B cell (primary cell): ENCODE data around the gene B3GNT9.

Source experiments
- EZH2 ChIP-seq: IDR thresholded peaks from 2 replicates; pipeline ENCODE4 v1.6.1; 2012; ENCODE audit warnings: borderline replicate concordance, low read depth, mild to moderate bottlenecking, moderate library complexity, low read length; ENCODE audit not compliant: insufficient read depth, poor library complexity, severe bottlenecking
- TF ChIP-seq, protein P1 (sequence below): fragments of 200-600 bp; IDR thresholded peaks from one replicate; pipeline ENCODE4 v1.8.0; 2022; ENCODE audit warnings: antibody characterized with exemption, mild to moderate bottlenecking

- TF ChIP-seq, protein P1, sequence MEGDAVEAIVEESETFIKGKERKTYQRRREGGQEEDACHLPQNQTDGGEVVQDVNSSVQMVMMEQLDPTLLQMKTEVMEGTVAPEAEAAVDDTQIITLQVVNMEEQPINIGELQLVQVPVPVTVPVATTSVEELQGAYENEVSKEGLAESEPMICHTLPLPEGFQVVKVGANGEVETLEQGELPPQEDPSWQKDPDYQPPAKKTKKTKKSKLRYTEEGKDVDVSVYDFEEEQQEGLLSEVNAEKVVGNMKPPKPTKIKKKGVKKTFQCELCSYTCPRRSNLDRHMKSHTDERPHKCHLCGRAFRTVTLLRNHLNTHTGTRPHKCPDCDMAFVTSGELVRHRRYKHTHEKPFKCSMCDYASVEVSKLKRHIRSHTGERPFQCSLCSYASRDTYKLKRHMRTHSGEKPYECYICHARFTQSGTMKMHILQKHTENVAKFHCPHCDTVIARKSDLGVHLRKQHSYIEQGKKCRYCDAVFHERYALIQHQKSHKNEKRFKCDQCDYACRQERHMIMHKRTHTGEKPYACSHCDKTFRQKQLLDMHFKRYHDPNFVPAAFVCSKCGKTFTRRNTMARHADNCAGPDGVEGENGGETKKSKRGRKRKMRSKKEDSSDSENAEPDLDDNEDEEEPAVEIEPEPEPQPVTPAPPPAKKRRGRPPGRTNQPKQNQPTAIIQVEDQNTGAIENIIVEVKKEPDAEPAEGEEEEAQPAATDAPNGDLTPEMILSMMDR: no peak
- TF ChIP-seq EZH2: no peak
Measured at GRCh38 chr16:67162506-67163163, 11.8 kb upstream of the B3GNT9 start.
